ENCODE measurements around the gene NFATC4.

Gene NFATC4

GRCh38 chr14:24390701-24391468, 22.9 kb downstream of the NFATC4 start:
- no peak for DNase-seq

- peak; percentile 42 for DNase-seq
These were observed 24.5 kb downstream of the NFATC4 start for GRCh38 chr14:24392325-24393091.

- no peak for DNase-seq
These were observed 26.3 kb downstream of the NFATC4 start for GRCh38 chr14:24394275-24394674.

DNA sequence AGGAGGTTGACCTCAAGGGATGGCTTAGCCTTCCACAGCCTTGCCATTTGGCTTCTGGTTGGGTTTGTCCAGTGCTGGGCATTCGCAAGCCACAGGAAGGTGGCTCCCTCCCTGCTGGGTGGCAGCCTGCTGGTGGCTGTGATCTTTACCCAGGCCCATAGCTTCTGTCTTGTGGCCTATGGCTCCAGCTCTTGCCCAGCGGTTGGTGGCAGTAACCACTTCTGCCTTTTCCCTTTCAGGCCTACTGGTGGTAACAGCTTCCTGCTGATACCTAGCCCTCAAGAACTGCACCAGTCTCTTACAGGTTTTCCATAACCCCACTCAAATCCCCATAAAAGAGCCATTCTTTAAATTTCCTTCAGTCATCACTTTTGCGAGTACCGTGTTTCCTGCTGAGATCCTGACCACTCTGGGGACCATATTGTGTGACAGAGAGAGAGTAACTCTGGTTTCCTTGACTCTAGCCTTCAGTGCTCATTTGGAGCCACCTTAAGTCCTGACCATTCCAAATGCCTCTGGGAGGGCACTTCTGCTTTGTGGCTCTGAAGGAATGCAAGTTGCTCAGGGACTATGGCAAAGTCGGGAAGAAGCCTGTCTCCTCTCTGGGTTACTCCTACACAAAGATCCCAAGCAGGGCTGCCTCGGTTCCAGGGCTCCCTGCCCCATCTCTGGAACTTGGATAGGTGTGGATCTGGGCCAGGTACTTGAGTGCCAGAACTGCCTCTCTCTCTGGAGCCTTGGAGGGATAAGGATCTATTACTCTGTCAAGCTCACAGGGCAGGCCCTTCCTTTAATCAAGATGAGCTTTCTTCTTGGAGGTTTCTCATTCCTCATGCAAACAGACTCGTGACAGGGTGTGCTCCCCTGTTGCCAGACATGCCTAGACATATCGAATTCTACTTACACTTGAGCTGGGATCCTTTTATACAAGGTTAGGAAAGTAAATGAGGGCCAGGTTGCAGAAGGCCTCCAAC, 27.9 kb downstream of the NFATC4 start:
- DNase-seq = no peak

- DNase-seq = no peak
These were observed 29.8 kb downstream of the NFATC4 start for GRCh38 chr14:24397639-24398292.

- DNase-seq = no peak
These were observed 30.3 kb downstream of the NFATC4 start for GRCh38 chr14:24398293-24398652.

DNA sequence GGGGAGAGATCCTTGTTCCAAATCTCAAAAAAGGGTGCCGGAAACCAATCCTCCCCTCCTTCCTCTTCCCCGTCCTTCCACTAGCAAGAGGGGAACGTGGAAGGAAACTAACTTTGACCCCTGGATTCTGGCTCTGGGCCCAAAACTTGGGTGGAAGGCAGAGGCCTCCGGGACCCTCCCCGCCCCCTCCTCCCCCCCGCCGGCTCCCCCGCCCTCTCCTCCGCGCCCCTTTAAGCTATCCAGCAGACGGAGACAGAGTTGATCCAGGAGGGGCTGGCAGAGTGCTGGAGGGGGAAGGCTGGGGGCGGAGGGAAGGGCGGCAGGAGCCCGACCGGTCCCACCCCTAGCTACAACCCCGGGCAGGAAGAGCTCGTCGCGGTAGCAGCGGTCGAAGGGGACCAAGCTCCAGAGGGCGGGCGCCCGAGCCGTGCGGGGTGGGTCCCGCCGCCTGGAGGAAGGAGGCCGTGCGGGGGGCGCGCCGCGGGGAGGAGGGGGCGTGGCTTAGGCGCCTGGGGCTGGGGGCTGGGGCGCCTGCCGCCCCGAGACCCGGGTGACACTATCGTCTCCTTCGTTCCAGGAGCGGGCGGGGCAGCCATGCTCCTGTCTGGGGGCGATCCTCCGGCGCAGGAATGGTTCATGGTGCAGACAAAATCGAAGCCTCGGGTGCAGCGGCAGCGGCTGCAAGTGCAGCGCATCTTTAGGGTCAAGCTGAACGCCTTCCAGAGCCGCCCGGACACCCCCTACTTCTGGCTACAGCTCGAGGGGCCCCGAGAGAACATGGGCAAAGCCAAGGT, 30.9 kb downstream of the NFATC4 start, which contains the start of gene NYNRIN:
NYNRIN (plus strand) TSS at position 351 of the 794 bp plus-strand sequence; CDS start at position 595, 244 bp downstream.
- DNase-seq = peak; percentile 27

DNA sequence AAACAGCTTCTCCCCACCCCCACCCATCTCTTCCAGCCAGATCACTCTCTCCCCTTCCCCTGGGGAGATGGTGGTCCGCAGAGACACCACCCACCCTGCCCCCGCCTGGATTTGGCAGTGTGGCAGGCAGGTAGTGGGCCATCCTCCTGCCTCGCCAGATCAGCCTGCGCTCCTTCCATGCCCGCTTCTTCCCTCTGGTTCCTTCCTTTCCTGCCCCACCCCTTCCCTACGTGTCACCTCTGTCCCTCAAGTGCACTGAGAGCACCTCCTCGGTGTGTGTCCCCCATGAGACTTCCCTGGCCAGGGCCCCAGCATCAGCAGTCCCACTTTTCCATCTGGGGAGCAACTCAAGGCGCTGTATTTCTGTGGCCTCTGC, 31.5 kb downstream of the NFATC4 start:
- DNase-seq = no peak

GRCh38 chr14:24399999-24400718, 32.2 kb downstream of the NFATC4 start:
- no peak for DNase-seq

DNA sequence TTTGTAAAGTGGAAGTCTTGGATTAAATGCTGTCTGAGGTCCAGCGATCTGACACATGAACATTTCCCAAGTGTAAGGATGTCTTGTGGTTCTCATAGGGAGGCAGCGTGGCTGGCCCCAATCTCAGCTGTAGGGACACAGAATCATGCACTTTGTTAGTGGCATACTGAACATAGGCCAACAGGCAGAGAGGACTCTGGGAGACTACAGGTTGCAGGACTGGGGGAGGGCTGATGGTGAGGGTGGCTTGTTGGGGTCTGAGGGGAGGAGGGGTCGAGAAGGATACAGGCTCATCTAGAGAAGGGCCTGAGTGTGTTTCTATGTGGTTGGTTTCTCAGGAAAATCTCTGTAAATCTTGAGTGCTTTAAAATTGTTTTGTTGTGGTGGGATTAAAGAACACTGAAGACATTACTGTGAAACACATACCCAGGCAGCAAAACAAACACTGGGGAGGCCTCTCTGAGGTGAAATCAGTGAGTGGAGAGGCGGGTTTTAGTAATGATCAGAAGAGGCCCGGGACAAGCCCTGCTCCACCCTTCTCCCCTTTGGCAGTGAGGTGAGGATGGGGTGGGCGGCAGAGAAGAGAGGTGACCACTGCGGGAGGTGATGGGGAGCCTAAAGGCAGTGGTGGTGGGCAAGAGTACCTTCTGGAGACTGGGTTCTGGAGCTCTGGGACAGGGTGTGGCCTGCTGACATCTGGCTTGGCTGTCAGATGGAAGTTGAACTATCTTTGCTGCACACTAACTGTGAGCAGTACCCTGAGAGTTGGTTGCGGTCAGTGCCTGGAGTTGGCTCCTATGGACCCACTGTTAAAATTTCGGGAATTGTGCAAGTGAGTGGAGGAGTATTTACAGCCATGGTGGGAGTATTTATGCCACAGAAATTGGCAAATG, 34.1 kb downstream of the NFATC4 start:
- no peak for DNase-seq

DNA sequence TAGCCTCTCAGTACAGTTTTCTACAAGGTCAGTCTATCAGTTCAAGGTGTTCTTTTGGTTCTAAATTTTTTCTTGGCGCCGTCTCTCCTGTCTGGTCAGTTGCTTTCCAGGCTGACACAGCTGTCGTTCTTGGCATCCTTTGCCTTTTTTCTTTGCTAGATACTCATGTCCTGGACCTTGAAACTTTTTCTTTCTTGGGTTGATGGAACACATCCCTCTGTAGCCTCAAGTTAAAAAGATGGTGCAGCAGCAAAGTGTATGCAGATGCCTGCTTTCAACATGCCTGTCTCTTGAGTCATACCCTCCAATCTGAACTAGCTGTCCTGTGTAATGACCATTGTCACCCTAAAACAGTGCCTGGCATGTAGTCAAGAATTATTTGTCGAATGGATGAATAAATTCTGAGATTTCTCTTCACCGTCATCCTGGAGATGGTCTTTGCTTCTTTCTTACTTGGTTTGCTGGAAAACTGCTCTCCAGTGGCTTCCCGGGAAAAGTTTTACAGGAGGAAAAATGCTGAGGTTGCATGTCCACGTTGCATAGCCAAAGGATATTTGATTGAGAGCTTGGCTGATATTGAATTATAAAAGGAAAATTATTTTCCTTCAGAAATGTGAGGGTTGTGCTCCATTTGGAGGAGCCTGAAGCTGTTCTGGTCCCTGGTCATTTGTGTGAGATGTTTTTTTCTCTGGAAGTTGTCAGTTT, 35.5 kb downstream of the NFATC4 start:
- no peak for DNase-seq

GRCh38 chr14:24404814-24405213, 36.8 kb downstream of the NFATC4 start:
- no peak for DNase-seq

DNA sequence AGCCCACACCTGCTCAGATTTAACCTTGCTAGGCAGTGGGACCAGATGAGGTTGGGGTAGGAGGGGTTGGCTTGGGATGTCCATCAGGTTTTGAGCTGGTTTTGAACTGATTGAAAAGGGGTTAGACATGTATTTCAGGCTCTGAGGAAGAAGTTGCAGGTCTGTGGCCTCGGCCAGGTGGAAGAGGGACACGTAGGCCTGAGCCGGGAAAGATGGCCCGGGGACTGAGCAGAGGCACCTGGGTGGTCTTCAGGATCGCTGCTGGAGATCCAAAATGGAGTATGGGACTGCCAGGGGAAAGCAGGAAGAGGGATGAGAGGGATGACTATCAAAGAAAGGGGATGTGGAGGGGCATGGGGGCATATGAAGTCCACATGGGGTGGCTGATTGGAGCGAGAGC, 38.4 kb downstream of the NFATC4 start:
- no peak for DNase-seq

- DNase-seq = no peak
These were observed 39.8 kb downstream of the NFATC4 start for GRCh38 chr14:24407608-24408325.

GRCh38 chr14:24408764-24409163, 40.8 kb downstream of the NFATC4 start:
- no peak for DNase-seq

- no peak for DNase-seq
These were observed 41.2 kb downstream of the NFATC4 start for GRCh38 chr14:24409192-24409591.

GRCh38 chr14:24409956-24410355, 42.0 kb downstream of the NFATC4 start:
- DNase-seq = no peak
